Stimulated activated CD4-positive, alpha-beta T cell treated with anti-CD3 and anti-CD28 coated beads, Interleukin-15, amount 100 ng/mL, for 24 hours (primary cell): ENCODE results near the gene WDR31.
"Not testable (repeated sequence)": the region's sequence is repeated elsewhere in the genome, so short reads cannot be mapped to it uniquely, and the experiment has no call there.

Experiments
- DNase-seq: peaks from one replicate; pipeline ENCODE4 v3.0.0-alpha.2; 2020

Gene WDR31

GRCh38 chr9:113328045-113328782 is 11.9 kb downstream of the WDR31 start:
- DNase-seq = no peak

GRCh38 chr9:113326230-113326629 is 13.8 kb downstream of the WDR31 start:
- DNase-seq = no peak

- no peak for DNase-seq
Measured at GRCh38 chr9:113322671-113323070, 17.4 kb downstream of the WDR31 start.

- DNase-seq = no peak
Measured at GRCh38 chr9:113320051-113320450, 20.0 kb downstream of the WDR31 start.

- no peak for DNase-seq
Measured at GRCh38 chr9:113319054-113319453, 21.0 kb downstream of the WDR31 start.

- no peak for DNase-seq
Measured at GRCh38 chr9:113317777-113318176, 22.3 kb downstream of the WDR31 start.

- DNase-seq = no peak
Measured at GRCh38 chr9:113316030-113316429, 24.0 kb downstream of the WDR31 start.

GRCh38 chr9:113315231-113315630 is 24.8 kb downstream of the WDR31 start:
- no peak for DNase-seq

- no peak for DNase-seq
Measured at GRCh38 chr9:113313261-113313660, 26.8 kb downstream of the WDR31 start.

- no peak for DNase-seq
Measured at GRCh38 chr9:113311961-113312360, 28.1 kb downstream of the WDR31 start.

- DNase-seq = no peak
Measured at GRCh38 chr9:113310538-113310937, 29.5 kb downstream of the WDR31 start.

- peak; percentile 31 for DNase-seq
Measured at GRCh38 chr9:113309204-113309813, 30.8 kb downstream of the WDR31 start.

GRCh38 chr9:113307396-113307975 is 32.6 kb downstream of the WDR31 start:
- no peak for DNase-seq

- DNase-seq = no peak
Measured at GRCh38 chr9:113306566-113306965, 33.5 kb downstream of the WDR31 start.

GRCh38 chr9:113302792-113303418 is 37.2 kb downstream of the WDR31 start, which contains the start of gene RNF183:
Gene RNF183, minus strand, starts transcription at chr9:113303376. Its CDS starts 5,192 bp downstream, at chr9:113298184.
- DNase-seq = no peak

- no peak for DNase-seq
Measured at GRCh38 chr9:113301548-113301947, 38.5 kb downstream of the WDR31 start.

GRCh38 chr9:113299800-113300292 is 40.2 kb downstream of the WDR31 start:
- no peak for DNase-seq

GRCh38 chr9:113298924-113299770 is 40.9 kb downstream of the WDR31 start:
- no peak for DNase-seq

- DNase-seq = no peak
Measured at GRCh38 chr9:113298311-113298710, 41.8 kb downstream of the WDR31 start.

GRCh38 chr9:113296796-113297558 is 43.1 kb downstream of the WDR31 start:
- DNase-seq = no peak

GRCh38 chr9:113296247-113296646 is 43.8 kb downstream of the WDR31 start:
- DNase-seq = not testable (repeated sequence)
